DOHH2 (cell line): ENCODE results near the gene CABP4.

ENCODE experiments used
- H3F3A ChIP-seq: fragments of 200-600 bp; sonication (generic), shearing (Covaris generic); 2 replicates; pipeline ENCODE4 v1.6.0; 2016; ENCODE audit warnings: antibody characterized with exemption, mild to moderate bottlenecking; ENCODE audit not compliant: control insufficient read depth, insufficient read depth
- H3K27ac ChIP-seq: fragments of 200-600 bp; sonication (generic); 2 replicates; pipeline ENCODE4 v1.5.1; 2014; ENCODE audit warnings: low read depth, mild to moderate bottlenecking, low read length, moderate library complexity
- H3K27me3 ChIP-seq: fragments of 200-600 bp; sonication (generic); 2 replicates; pipeline ENCODE4 v1.6.1; 2014; ENCODE audit warnings: mild to moderate bottlenecking, low read length, mixed read lengths; ENCODE audit not compliant: control insufficient read depth
- H3K36me3 ChIP-seq: fragments of 200-600 bp; sonication (generic); 2 replicates; pipeline ENCODE4 v1.6.1; 2014; ENCODE audit warnings: mild to moderate bottlenecking, low read length, moderate library complexity, mixed read lengths; ENCODE audit not compliant: control insufficient read depth
- H3K4me1 ChIP-seq: fragments of 200-600 bp; sonication (generic); 2 replicates; pipeline ENCODE4 v1.6.1; 2014; ENCODE audit warnings: mild to moderate bottlenecking, low read length, mixed read lengths; ENCODE audit not compliant: control insufficient read depth
- H3K4me2 ChIP-seq: fragments of 200-600 bp; sonication (generic); 2 replicates; pipeline ENCODE4 v1.6.0; 2014; ENCODE audit warnings: mild to moderate bottlenecking, low read length, moderate library complexity
- H3K4me3 ChIP-seq: fragments of 200-600 bp; sonication (generic); 2 replicates; pipeline ENCODE4 v1.5.1; 2014; ENCODE audit warnings: mild to moderate bottlenecking, low read length, mixed read lengths
- H3K79me2 ChIP-seq: fragments of 200-600 bp; sonication (generic); 2 replicates; pipeline ENCODE4 v1.6.1; 2014; ENCODE audit warnings: mild to moderate bottlenecking, low read length, mixed read lengths; ENCODE audit not compliant: control insufficient read depth
- H3K9me2 ChIP-seq: fragments of 200-600 bp; sonication (generic); replicated peaks from 2 replicates; pipeline ENCODE4 v1.6.1; 2014; ENCODE audit warnings: mild to moderate bottlenecking, low read length, mixed read lengths; ENCODE audit not compliant: control insufficient read depth
- H3K9me3 ChIP-seq: fragments of 200-600 bp; sonication (generic); 2 replicates; pipeline ENCODE4 v1.6.1; 2014; ENCODE audit warnings: antibody characterized with exemption, low read length, mixed read lengths; ENCODE audit not compliant: control insufficient read depth, insufficient read depth
- H4K20me1 ChIP-seq: fragments of 200-600 bp; sonication (generic); 2 replicates; pipeline ENCODE4 v1.6.0; 2014; ENCODE audit warnings: low read depth, mild to moderate bottlenecking, antibody characterized with exemption, low read length, moderate library complexity; ENCODE audit not compliant: control insufficient read depth, insufficient read depth
- CTCF ChIP-seq: fragments of 200-600 bp; sonication (generic); IDR thresholded peaks from one replicate; pipeline ENCODE4 v1.5.1; 2014; ENCODE audit warnings: antibody characterized with exemption, mild to moderate bottlenecking, low read depth, low read length; ENCODE audit not compliant: poor library complexity, severe bottlenecking
- EZH2phosphoT487 ChIP-seq: fragments of 200-600 bp; sonication (generic); IDR thresholded peaks from 2 replicates; pipeline ENCODE4 v1.6.1; 2017; ENCODE audit warnings: borderline replicate concordance, mild to moderate bottlenecking, antibody characterized with exemption, low read length, moderate library complexity, mixed read lengths

The CABP4 gene

GRCh38 chr11:67497656-67498291 lies 42.6 kb downstream of the CABP4 start:
- H3F3A ChIP-seq: no peaks in the 10 kb centered on the region
- no peaks in the 10 kb centered on the region for H3K4me1 ChIP-seq
- no peaks in the 10 kb centered on the region for H4K20me1 ChIP-seq
- H3K4me2 ChIP-seq: no peak overlapping the region
- no peaks in the 10 kb centered on the region for H3K9me2 ChIP-seq
- H3K9me3 ChIP-seq: no peaks in the 10 kb centered on the region
- peaks cover 2% of the 10 kb centered on the region; the same call in 1 of the 2 replicates for H3K79me2 ChIP-seq
- peaks cover 74% of the 10 kb centered on the region for H3K36me3 ChIP-seq
- no peaks in the 10 kb centered on the region for H3K27me3 ChIP-seq
- TF ChIP-seq CTCF: no peak
- TF ChIP-seq EZH2phosphoT487: no peak
- H3K27ac ChIP-seq: no peak overlapping the region
- H3K4me3 ChIP-seq: no peak overlapping the region

GRCh38 chr11:67498544-67498972 lies 43.4 kb downstream of the CABP4 start:
- H3K79me2 ChIP-seq: peaks cover 9% of the 10 kb centered on the region
- no peak overlapping the region for H3K4me3 ChIP-seq
- no peaks in the 10 kb centered on the region for H3K9me2 ChIP-seq
- peaks cover 70% of the 10 kb centered on the region for H3K36me3 ChIP-seq
- H3K4me1 ChIP-seq: peaks cover 3% of the 10 kb centered on the region
- H3K4me2 ChIP-seq: no peak overlapping the region
- H3F3A ChIP-seq: no peaks in the 10 kb centered on the region
- H3K27ac ChIP-seq: no peak overlapping the region
- H3K27me3 ChIP-seq: no peaks in the 10 kb centered on the region
- peaks cover 2% of the 10 kb centered on the region; the same call in 1 of the 2 replicates for H4K20me1 ChIP-seq
- no peaks in the 10 kb centered on the region for H3K9me3 ChIP-seq
- TF ChIP-seq EZH2phosphoT487 (no peak), CTCF (no peak)

- H3K27me3 ChIP-seq: no peaks in the 10 kb centered on the region
- H3K27ac ChIP-seq: no peak overlapping the region
- H3K4me1 ChIP-seq: peaks cover 8% of the 10 kb centered on the region
- TF ChIP-seq CTCF (no peak), EZH2phosphoT487 (no peak)
- H3K9me3 ChIP-seq: no peaks in the 10 kb centered on the region
- no peaks in the 10 kb centered on the region for H3F3A ChIP-seq
- peaks cover 64% of the 10 kb centered on the region for H3K36me3 ChIP-seq
- peaks cover 6% of the 10 kb centered on the region; the same call in 1 of the 2 replicates for H4K20me1 ChIP-seq
- H3K4me2 ChIP-seq: no peak overlapping the region
- H3K9me2 ChIP-seq: no peaks in the 10 kb centered on the region
- peaks cover 23% of the 10 kb centered on the region for H3K79me2 ChIP-seq
- H3K4me3 ChIP-seq: no peak overlapping the region
These were observed 44.8 kb downstream of the CABP4 start for GRCh38 chr11:67499808-67500483.
